SK-N-SH treated with all-trans-retinoic acid at 6 μM for 48 hours (cell line): ENCODE measurements around the gene KRTAP10-1.

ENCODE experiments used
- ATAC-seq: fragments of 200-7000 bp; cut with Tn5 transposase; 3 replicates; pipeline ENCODE4 v1.9.1; 2020; ENCODE audit warnings: mild to moderate bottlenecking, moderate library complexity
- ARNTL ChIP-seq: fragments of 450-650 bp; formaldehyde crosslinking; IDR thresholded peaks from 2 replicates; pipeline ENCODE4 v1.5.0; 2020; ENCODE audit warnings: low read depth, mild to moderate bottlenecking, moderate library complexity, borderline replicate concordance
- BACH2 ChIP-seq: fragments of 250-450 bp; sonication (Bioruptor Pico); IDR thresholded peaks from 2 replicates; pipeline ENCODE4 v1.9.0; 2021; ENCODE audit warnings: mild to moderate bottlenecking, borderline replicate concordance
- CSDC2 ChIP-seq: fragments of 250-450 bp; sonication (Bioruptor Pico); IDR thresholded peaks from 2 replicates; pipeline ENCODE4 v1.5.0; 2020; ENCODE audit warnings: mild to moderate bottlenecking, moderate library complexity
- CSRNP3 ChIP-seq: fragments of 250-450 bp; sonication (Bioruptor Pico); IDR thresholded peaks from 2 replicates; pipeline ENCODE4 v1.5.1; 2021; ENCODE audit warnings: mild to moderate bottlenecking, moderate library complexity
- ESRRG ChIP-seq: fragments of 250-450 bp; sonication (Bioruptor Pico); IDR thresholded peaks from 2 replicates; pipeline ENCODE4 v1.6.1; 2021; ENCODE audit warnings: mild to moderate bottlenecking
- GLIS3 ChIP-seq: fragments of 250-450 bp; sonication (Bioruptor Pico); IDR thresholded peaks from 2 replicates; pipeline ENCODE4 v1.5.0; 2020; ENCODE audit warnings: mild to moderate bottlenecking, moderate library complexity
- ISL1 ChIP-seq: fragments of 250-450 bp; sonication (Bioruptor Pico); IDR thresholded peaks from 2 replicates; pipeline ENCODE4 v2.1.2; 2022; ENCODE audit warnings: mild to moderate bottlenecking, moderate library complexity
- OSR1 ChIP-seq: fragments of 250-450 bp; sonication (Bioruptor Pico); IDR thresholded peaks from 2 replicates; pipeline ENCODE4 v1.8.0; 2022; ENCODE audit warnings: moderate library complexity, mild to moderate bottlenecking, inconsistent platforms
- PATZ1 ChIP-seq: fragments of 250-450 bp; sonication (Bioruptor Pico); IDR thresholded peaks from 2 replicates; pipeline ENCODE4 v1.8.0; 2020; ENCODE audit warnings: mild to moderate bottlenecking, moderate library complexity, borderline replicate concordance
- PPARA ChIP-seq: fragments of 250-450 bp; sonication (Bioruptor Pico); IDR thresholded peaks from 2 replicates; pipeline ENCODE4 v1.5.0; 2020; ENCODE audit warnings: mild to moderate bottlenecking, borderline replicate concordance
- RARB ChIP-seq: fragments of 250-450 bp; sonication (Bioruptor Pico); IDR thresholded peaks from 2 replicates; pipeline ENCODE4 v1.8.0; 2021; ENCODE audit warnings: mild to moderate bottlenecking, moderate library complexity
- TCF4 ChIP-seq: fragments of 250-450 bp; sonication (Bioruptor Pico); IDR thresholded peaks from 2 replicates; pipeline ENCODE4 v1.8.0; 2021; ENCODE audit warnings: mild to moderate bottlenecking, moderate library complexity, borderline replicate concordance
- TOX ChIP-seq: fragments of 250-450 bp; sonication (Bioruptor Pico); IDR thresholded peaks from 2 replicates; pipeline ENCODE4 v1.8.0; 2021; ENCODE audit warnings: mild to moderate bottlenecking, moderate library complexity, borderline replicate concordance
- TSHZ2 ChIP-seq: fragments of 250-450 bp; sonication (Bioruptor Pico); IDR thresholded peaks from 2 replicates; pipeline ENCODE4 v1.5.0; 2020; ENCODE audit warnings: mild to moderate bottlenecking, moderate library complexity
- ZC3H10 ChIP-seq: fragments of 250-450 bp; sonication (Bioruptor Pico); IDR thresholded peaks from 2 replicates; pipeline ENCODE4 v1.5.1; 2021; ENCODE audit warnings: mild to moderate bottlenecking, moderate library complexity
- ZFP3 ChIP-seq: fragments of 250-450 bp; sonication (Bioruptor Pico); IDR thresholded peaks from 2 replicates; pipeline ENCODE4 v1.5.0; 2020; ENCODE audit warnings: mild to moderate bottlenecking, moderate library complexity
- ZFP30 ChIP-seq: fragments of 450-650 bp; formaldehyde crosslinking; IDR thresholded peaks from 2 replicates; pipeline ENCODE4 v1.5.0; 2022; ENCODE audit warnings: mild to moderate bottlenecking, moderate library complexity
- ZNF70 ChIP-seq: fragments of 450-650 bp; formaldehyde crosslinking; IDR thresholded peaks from 2 replicates; pipeline ENCODE4 v1.5.0; 2020; ENCODE audit warnings: mild to moderate bottlenecking, moderate library complexity
- ZNF8 ChIP-seq: fragments of 450-650 bp; formaldehyde crosslinking; IDR thresholded peaks from 2 replicates; pipeline ENCODE4 v1.5.0; 2020; ENCODE audit warnings: mild to moderate bottlenecking, moderate library complexity

Gene KRTAP10-1

GRCh38 chr21:44549525-44550211, 9.7 kb upstream of the KRTAP10-1 start (continued):
- TF ChIP-seq TSHZ2 (CRISPR knock-in tag) = no peak
- no peak for TF ChIP-seq TCF4 (CRISPR knock-in tag)
- TF ChIP-seq CSRNP3 = no peak
- no peak for TF ChIP-seq ESRRG (CRISPR knock-in tag)
- no peak for TF ChIP-seq OSR1 (CRISPR knock-in tag)
- no peak for TF ChIP-seq ZNF70 (CRISPR knock-in tag)
- TF ChIP-seq TOX (CRISPR knock-in tag) = no peak
- TF ChIP-seq, all 23 proteins: peak for 0

GRCh38 chr21:44548922-44549321, 8.9 kb upstream of the KRTAP10-1 start:
- no peak for TF ChIP-seq TOX (CRISPR knock-in tag)
- TF ChIP-seq BACH2 (CRISPR knock-in tag) = no peak
- no peak for TF ChIP-seq ZNF8 (CRISPR knock-in tag)
- TF ChIP-seq ZC3H10 (CRISPR knock-in tag) = no peak
- no peak for TF ChIP-seq RARB (CRISPR knock-in tag)
- TF ChIP-seq CSDC2 (CRISPR knock-in tag) = no peak
- no peak for TF ChIP-seq PPARA (CRISPR knock-in tag)
- no peak for TF ChIP-seq TSHZ2 (CRISPR knock-in tag)
- no peak for TF ChIP-seq ZFP30 (CRISPR knock-in tag)
- ATAC-seq = no peak

GRCh38 chr21:44548381-44548780, 8.4 kb upstream of the KRTAP10-1 start:
- no peak for ATAC-seq
- TF ChIP-seq ZFP3 (CRISPR knock-in tag) (no peak), RARB (CRISPR knock-in tag) (no peak), BACH2 (CRISPR knock-in tag) (no peak), ARNTL (CRISPR knock-in tag) (no peak), OSR1 (CRISPR knock-in tag) (no peak), CSRNP3 (no peak), TOX (CRISPR knock-in tag) (no peak), ISL1 (CRISPR knock-in tag) (no peak), TSHZ2 (CRISPR knock-in tag) (no peak), GLIS3 (no peak), TCF4 (CRISPR knock-in tag) (no peak), ESRRG (CRISPR knock-in tag) (no peak), PATZ1 (CRISPR knock-in tag) (no peak), ZNF8 (CRISPR knock-in tag) (no peak), ZFP30 (CRISPR knock-in tag) (no peak), CSDC2 (CRISPR knock-in tag) (no peak)
- TF ChIP-seq, all 23 proteins: peak for 0
